Putamen (tissue), 1 donor: ENCODE measurements around the gene CTSW.

Source experiments
- DNase-seq: peaks from one replicate; pipeline ENCODE4 v3.0.0-alpha.2; 2016; ENCODE audit warnings: low spot score

Gene CTSW

DNA sequence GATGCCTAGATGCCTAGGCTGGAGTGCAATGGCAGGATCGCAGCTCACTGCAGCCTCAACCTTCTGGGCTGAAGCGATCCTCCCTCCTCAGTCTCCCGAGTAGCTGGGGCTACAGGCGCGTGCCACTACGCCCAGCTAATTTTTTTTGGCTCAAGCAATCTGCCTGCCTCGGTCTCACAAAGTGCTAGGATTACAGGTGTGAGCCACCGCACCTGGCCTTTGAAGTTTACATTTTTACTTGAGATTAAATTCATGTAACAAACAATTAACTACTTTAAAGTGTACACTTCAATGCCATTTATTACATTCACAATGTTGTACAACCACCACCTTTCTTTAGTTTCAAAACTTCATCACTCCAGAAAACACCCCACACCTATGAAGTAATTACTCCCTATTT, 24.1 kb downstream of the CTSW start:
- no peak for DNase-seq

- no peak for DNase-seq
These were observed 27.0 kb downstream of the CTSW start for GRCh38 chr11:65906602-65907001.

DNA sequence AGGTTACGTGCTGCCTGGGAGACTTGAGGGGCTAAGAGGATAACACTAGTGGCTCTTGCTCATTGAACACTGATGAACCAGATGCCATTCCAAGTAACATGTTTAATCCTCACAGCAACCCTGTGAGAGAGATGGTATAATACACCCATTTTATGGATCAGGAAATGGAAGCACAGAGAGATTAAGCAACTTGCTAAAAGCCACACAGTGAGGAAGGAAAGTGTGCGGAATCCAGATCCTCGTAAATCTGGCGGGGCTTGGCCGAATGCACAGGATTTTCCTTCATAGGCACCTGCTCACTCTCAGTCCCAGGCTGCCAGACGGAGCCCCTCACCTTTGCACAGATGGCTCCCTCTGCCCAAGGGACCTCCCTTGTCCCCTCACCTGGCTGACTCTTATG, 28.2 kb downstream of the CTSW start:
- DNase-seq: no peak

DNA sequence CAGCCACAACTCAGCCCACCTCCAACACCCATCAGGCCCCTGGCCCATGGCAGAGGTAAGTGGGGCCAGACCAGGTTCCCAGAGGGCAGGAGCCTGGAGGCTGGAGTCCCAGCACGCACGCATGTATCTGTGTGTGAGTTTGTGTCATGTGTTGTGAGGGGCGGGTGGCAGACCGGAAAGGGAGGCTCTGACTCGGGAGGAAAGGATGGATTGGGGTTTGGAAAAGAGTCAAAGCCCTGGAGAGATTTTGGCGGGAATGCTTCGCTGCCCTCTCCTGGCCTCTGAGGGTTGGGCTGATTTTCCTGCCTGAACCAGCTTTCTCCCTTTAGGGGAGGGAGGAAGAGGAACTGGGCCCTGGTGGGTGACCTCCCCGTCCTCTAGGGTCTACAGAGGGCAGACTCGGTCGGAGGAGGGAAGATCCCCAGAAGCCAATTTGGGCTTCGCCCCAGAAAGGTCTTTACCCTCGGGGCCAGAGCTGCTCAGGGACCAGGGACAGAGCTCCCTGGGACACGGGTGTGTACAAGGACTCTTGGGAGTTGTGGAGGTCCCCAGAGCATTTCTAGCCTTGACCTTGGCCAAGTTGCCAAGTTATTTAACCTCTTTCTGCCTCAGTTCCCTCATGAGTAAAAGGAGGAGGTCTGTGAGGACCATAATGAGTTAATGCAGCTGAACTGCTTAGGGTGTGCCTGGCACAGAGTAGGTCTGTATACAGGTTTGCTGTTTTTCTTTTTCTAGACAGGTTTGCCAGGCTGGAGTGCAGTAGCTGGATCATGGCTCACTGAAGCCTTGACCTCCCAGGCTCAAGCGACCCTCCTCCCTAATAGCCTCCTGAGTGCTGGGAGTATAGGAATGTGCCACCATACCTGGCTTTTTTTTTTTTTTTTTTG, 32.3 kb downstream of the CTSW start:
- no peak for DNase-seq

- no peak for DNase-seq
These were observed 33.2 kb downstream of the CTSW start for GRCh38 chr11:65912845-65913244.

GRCh38 chr11:65915101-65915820, 35.6 kb downstream of the CTSW start:
- no peak for DNase-seq

- DNase-seq: no peak
These were observed 36.2 kb downstream of the CTSW start for GRCh38 chr11:65915821-65916251.

- no peak for DNase-seq
These were observed 36.8 kb downstream of the CTSW start for GRCh38 chr11:65916391-65916790.

DNA sequence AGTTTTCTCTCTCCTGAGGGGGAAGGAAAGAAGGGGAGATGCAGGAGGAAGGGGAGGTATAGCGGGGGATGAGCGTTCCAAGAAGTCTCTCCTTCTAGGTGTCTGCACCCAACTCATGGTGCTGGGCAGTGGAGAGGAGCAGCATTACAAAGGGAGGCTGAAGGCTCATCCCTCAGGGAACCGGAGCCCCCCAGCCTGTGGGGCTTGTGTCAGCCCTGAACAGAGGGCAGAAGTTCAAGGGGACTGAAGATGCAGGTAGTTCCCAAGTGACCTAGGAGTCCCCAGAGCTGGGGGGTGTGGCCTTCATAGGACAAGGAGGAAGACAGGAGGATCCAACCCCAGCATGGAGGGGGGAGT, 37.4 kb downstream of the CTSW start:
- DNase-seq: no peak

GRCh38 chr11:65917434-65918210, 38.0 kb downstream of the CTSW start:
- DNase-seq: no peak

- no peak for DNase-seq
These were observed 38.8 kb downstream of the CTSW start, which contains the start of gene C11orf68 for GRCh38 chr11:65918211-65919140. Gene C11orf68, minus strand, starts transcription at chr11:65919062. Its CDS starts 31 bp downstream, at chr11:65919031.

- DNase-seq: peak; percentile 99
These were observed 39.5 kb downstream of the CTSW start, which contains the start of gene DRAP1 for GRCh38 chr11:65919141-65919572. Gene DRAP1, plus strand, starts transcription at chr11:65919426. Its CDS starts 76 bp downstream, at chr11:65919502.

GRCh38 chr11:65919573-65920371, 40.1 kb downstream of the CTSW start:
- DNase-seq: no peak

DNA sequence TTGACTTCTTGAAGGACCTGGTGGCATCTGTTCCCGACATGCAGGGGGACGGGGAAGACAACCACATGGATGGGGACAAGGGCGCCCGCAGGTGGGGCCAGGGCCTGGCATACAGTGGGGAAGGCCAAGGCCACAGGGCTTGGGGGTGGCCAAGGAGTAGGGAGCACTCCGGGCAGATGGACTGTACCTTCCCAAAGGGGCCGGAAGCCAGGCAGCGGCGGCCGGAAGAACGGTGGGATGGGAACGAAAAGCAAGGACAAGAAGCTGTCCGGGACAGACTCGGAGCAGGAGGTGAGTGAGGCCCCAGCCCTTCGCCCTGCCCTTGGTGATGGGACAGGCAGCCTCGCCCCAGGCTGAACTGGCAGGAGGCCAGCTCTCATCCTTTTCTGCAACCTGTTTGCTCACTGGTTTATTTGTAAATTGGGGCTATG, 40.8 kb downstream of the CTSW start:
- DNase-seq: no peak

GRCh38 chr11:65921033-65921555, 41.5 kb downstream of the CTSW start:
- DNase-seq: no peak

- DNase-seq: no peak
These were observed 42.2 kb downstream of the CTSW start for GRCh38 chr11:65921876-65922275.

- DNase-seq: no peak
These were observed 42.9 kb downstream of the CTSW start for GRCh38 chr11:65922565-65922964.

DNA sequence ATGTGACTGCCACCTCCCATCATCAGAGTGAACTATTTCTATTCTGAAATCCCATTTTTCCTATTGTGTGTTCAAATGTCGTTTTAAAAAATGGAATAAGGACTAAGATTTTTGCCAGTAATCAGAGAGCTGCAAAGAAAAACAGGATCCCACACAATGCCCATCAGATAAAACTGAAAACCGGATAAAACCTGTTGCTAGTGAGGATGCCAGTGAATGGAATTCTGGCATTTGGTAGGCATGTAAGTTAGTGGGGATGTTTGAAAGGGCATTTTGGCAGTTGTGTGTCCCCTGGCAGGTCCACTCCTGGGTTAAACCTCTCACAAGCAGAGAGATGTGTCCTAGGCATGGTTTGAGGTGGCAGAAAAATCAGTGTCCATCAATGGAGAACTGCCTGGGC, 45.8 kb downstream of the CTSW start:
- DNase-seq: no peak

DNA sequence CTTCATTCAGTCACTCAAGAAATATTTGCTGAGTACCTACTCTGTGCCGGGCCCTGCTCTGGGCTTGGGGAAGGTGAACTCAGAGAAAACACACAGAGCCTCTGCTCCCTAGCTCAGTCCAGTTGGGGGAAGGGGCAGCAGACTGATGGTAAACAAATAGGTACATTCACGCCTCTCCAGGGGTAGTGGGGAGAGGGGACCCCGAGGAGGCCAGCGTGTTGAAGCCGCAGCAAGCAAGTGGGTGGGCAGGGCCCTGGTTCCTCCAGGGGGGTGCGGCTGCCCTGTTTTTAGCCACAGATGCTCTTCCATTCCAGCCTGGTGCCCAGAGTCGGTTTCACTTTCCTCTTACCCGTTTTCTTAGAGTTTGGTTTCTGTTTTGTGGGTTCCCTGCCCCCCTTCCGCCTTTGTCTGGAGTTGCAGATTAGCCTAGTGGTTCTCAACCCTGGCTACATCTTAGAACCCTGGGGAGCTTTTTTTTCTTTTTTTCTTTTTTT, 48.3 kb downstream of the CTSW start:
- no peak for DNase-seq

- DNase-seq: no peak
These were observed 49.0 kb downstream of the CTSW start for GRCh38 chr11:65928667-65929066.
